ENCODE results near the gene TIMP3.

Gene TIMP3

DNA sequence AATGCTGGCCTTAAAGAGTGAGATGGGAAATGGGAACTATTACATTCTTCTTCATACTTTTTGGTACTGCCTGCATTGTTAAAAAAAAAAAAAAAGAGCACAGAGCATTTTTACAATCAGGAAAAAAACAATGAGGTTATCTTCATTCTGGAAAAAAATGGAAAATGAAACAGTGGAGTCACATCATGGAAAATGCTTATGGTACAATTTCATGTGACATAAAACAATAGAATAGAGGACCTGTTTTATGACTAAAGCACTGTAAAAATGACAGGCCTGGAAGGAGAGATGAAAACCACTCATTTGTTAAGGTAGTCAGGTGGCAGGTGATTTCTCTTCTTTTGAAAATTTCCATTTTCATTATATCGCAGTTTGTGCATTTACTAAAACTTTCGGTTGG lies 75.0 kb downstream of the TIMP3 start:
- Histone ChIP-seq H3K4me3 (ENCODE audit: low read depth, low read length) (no peak overlapping the region), H3K27me3 (ENCODE audit: control insufficient read depth, insufficient read depth, low read length) (no peaks in the 10 kb centered on the region), H3K9me3 (ENCODE audit: control insufficient read depth, insufficient read depth, low read depth, low read length) (no peaks in the 10 kb centered on the region), H3K4me1 (ENCODE audit: control insufficient read depth, insufficient read depth, low read length) (peaks cover 4% of the 10 kb centered on the region; the same call in 1 of the 2 replicates), H3K27ac (ENCODE audit: low read depth, low read length) (no peak overlapping the region), H3K9ac (ENCODE audit: low read length) (no peak overlapping the region), H3K36me3 (ENCODE audit: control insufficient read depth, insufficient read depth, low read length) (no peaks in the 10 kb centered on the region)

GRCh38 chr22:32877196-32877595 lies 75.7 kb downstream of the TIMP3 start:
- Histone ChIP-seq H3K9me3 (ENCODE audit: control insufficient read depth, insufficient read depth, low read depth, low read length) (no peaks in the 10 kb centered on the region), H3K4me1 (ENCODE audit: control insufficient read depth, insufficient read depth, low read length) (peaks cover 4% of the 10 kb centered on the region; the same call in 1 of the 2 replicates), H3K4me3 (ENCODE audit: low read depth, low read length) (no peak overlapping the region), H3K27ac (ENCODE audit: low read depth, low read length) (no peak overlapping the region), H3K36me3 (ENCODE audit: control insufficient read depth, insufficient read depth, low read length) (no peaks in the 10 kb centered on the region), H3K9ac (ENCODE audit: low read length) (no peak overlapping the region), H3K27me3 (ENCODE audit: control insufficient read depth, insufficient read depth, low read length) (no peaks in the 10 kb centered on the region)

GRCh38 chr22:32879550-32879949 lies 78.0 kb downstream of the TIMP3 start:
- Histone ChIP-seq H3K4me3 (ENCODE audit: low read depth, low read length) (no peak overlapping the region), H3K27me3 (ENCODE audit: control insufficient read depth, insufficient read depth, low read length) (no peaks in the 10 kb centered on the region), H3K9me3 (ENCODE audit: control insufficient read depth, insufficient read depth, low read depth, low read length) (no peaks in the 10 kb centered on the region), H3K27ac (ENCODE audit: low read depth, low read length) (no peak overlapping the region), H3K9ac (ENCODE audit: low read length) (no peak overlapping the region), H3K36me3 (ENCODE audit: control insufficient read depth, insufficient read depth, low read length) (no peaks in the 10 kb centered on the region), H3K4me1 (ENCODE audit: control insufficient read depth, insufficient read depth, low read length) (peaks cover 4% of the 10 kb centered on the region; the same call in 1 of the 2 replicates)

DNA sequence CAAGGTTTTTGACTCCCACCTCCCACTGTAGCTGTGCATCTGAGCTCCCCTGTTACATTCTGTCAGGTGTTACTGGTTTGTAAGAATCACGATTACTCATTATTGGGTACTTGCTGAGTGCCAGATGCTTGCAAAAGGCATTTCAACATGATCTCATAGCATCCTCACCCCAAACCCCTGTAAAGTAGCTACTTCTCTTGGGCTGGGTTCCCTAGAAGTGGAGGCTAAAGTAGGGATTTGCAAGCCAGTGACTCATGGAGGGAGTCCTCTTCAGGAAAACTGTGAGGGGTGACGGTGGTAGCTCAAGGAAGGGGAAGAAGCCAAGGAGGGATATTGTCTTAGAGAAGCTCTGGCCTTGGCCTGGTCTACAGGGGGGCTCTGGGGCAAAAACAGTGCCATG lies 78.6 kb downstream of the TIMP3 start:
- Histone ChIP-seq H3K9me3 (ENCODE audit: control insufficient read depth, insufficient read depth, low read depth, low read length) (no peaks in the 10 kb centered on the region), H3K9ac (ENCODE audit: low read length) (no peak overlapping the region), H3K4me1 (ENCODE audit: control insufficient read depth, insufficient read depth, low read length) (peaks cover 4% of the 10 kb centered on the region; the same call in 1 of the 2 replicates), H3K27me3 (ENCODE audit: control insufficient read depth, insufficient read depth, low read length) (no peaks in the 10 kb centered on the region), H3K4me3 (ENCODE audit: low read depth, low read length) (no peak overlapping the region), H3K27ac (ENCODE audit: low read depth, low read length) (no peak overlapping the region), H3K36me3 (ENCODE audit: control insufficient read depth, insufficient read depth, low read length) (no peaks in the 10 kb centered on the region)

DNA sequence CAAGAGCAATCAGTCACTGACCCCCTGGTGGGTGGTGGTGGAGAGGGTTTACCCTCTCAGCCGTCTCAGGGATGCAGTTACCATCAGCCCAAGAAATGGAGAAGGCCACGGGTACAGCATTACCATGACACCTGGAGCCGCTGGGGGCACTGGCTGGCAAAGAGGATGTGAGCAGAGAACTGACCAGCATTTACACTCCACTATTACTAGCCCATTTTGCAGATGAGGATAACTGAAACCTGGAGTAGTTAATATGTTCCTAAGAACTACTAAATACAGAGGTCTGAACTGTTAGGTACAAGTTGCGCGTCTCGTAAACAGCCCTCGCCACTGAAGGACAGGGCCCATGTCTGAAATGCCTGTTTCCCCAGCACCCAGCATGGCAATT lies 79.0 kb downstream of the TIMP3 start:
- no peaks in the 10 kb centered on the region for H3K27me3 ChIP-seq (ENCODE audit: control insufficient read depth, insufficient read depth, low read length)
- H3K4me3 ChIP-seq (ENCODE audit: low read depth, low read length), result no peak overlapping the region
- peaks cover 4% of the 10 kb centered on the region; the same call in 1 of the 2 replicates for H3K4me1 ChIP-seq (ENCODE audit: control insufficient read depth, insufficient read depth, low read length)
- H3K36me3 ChIP-seq (ENCODE audit: control insufficient read depth, insufficient read depth, low read length), result no peaks in the 10 kb centered on the region
- H3K27ac ChIP-seq (ENCODE audit: low read depth, low read length), result no peak overlapping the region
- H3K9me3 ChIP-seq (ENCODE audit: control insufficient read depth, insufficient read depth, low read depth, low read length), result no peaks in the 10 kb centered on the region
- H3K9ac ChIP-seq (ENCODE audit: low read length), result no peak overlapping the region

- Histone ChIP-seq H3K4me1 (ENCODE audit: control insufficient read depth, insufficient read depth, low read length) (peaks cover 4% of the 10 kb centered on the region; the same call in 1 of the 2 replicates), H3K27ac (ENCODE audit: low read depth, low read length) (no peak overlapping the region), H3K27me3 (ENCODE audit: control insufficient read depth, insufficient read depth, low read length) (no peaks in the 10 kb centered on the region), H3K36me3 (ENCODE audit: control insufficient read depth, insufficient read depth, low read length) (no peaks in the 10 kb centered on the region), H3K9ac (ENCODE audit: low read length) (no peak overlapping the region), H3K9me3 (ENCODE audit: control insufficient read depth, insufficient read depth, low read depth, low read length) (no peaks in the 10 kb centered on the region), H3K4me3 (ENCODE audit: low read depth, low read length) (no peak overlapping the region)
Measured at GRCh38 chr22:32880893-32881596, 79.5 kb downstream of the TIMP3 start.

DNA sequence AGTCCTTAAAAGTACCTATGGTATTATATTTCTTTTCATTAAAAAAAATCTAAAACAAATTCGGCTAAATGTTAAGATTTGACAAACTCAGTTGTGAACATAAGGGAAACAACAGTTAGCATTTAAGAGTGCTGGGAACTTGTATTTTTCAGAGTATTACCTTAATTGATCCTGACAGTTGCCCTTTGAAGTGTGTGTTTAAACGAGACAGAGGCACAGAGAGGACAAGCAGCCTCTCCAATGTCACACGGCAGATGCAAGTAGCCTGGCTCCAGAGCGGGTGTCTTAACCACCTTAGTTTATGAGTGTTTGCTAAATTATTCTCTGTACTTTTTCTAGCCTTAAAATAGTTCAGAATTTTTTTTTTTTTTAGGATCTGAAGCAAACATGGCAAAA lies 80.9 kb downstream of the TIMP3 start:
- H3K4me1 ChIP-seq (ENCODE audit: control insufficient read depth, insufficient read depth, low read length), result peaks cover 4% of the 10 kb centered on the region; the same call in 1 of the 2 replicates

GRCh38 chr22:32882774-32883530 lies 81.4 kb downstream of the TIMP3 start:
- H3K27ac ChIP-seq (ENCODE audit: low read depth, low read length), result no peak overlapping the region
- no peak overlapping the region for H3K9ac ChIP-seq (ENCODE audit: low read length)
- H3K36me3 ChIP-seq (ENCODE audit: control insufficient read depth, insufficient read depth, low read length), result no peaks in the 10 kb centered on the region
- no peaks in the 10 kb centered on the region for H3K27me3 ChIP-seq (ENCODE audit: control insufficient read depth, insufficient read depth, low read length)
- H3K9me3 ChIP-seq (ENCODE audit: control insufficient read depth, insufficient read depth, low read depth, low read length), result no peaks in the 10 kb centered on the region
- H3K4me3 ChIP-seq (ENCODE audit: low read depth, low read length), result no peak overlapping the region
- peaks cover 4% of the 10 kb centered on the region; the same call in 1 of the 2 replicates for H3K4me1 ChIP-seq (ENCODE audit: control insufficient read depth, insufficient read depth, low read length)

More for the DNA sequence above, 80.9 kb downstream of the TIMP3 start:
- H3K27ac ChIP-seq (ENCODE audit: low read depth, low read length), result no peak overlapping the region
- no peaks in the 10 kb centered on the region for H3K9me3 ChIP-seq (ENCODE audit: control insufficient read depth, insufficient read depth, low read depth, low read length)
- H3K27me3 ChIP-seq (ENCODE audit: control insufficient read depth, insufficient read depth, low read length), result no peaks in the 10 kb centered on the region
- H3K36me3 ChIP-seq (ENCODE audit: control insufficient read depth, insufficient read depth, low read length), result no peaks in the 10 kb centered on the region
- H3K9ac ChIP-seq (ENCODE audit: low read length), result no peak overlapping the region
- H3K4me3 ChIP-seq (ENCODE audit: low read depth, low read length), result no peak overlapping the region

- Histone ChIP-seq H3K36me3 (ENCODE audit: control insufficient read depth, insufficient read depth, low read length) (no peaks in the 10 kb centered on the region), H3K9me3 (ENCODE audit: control insufficient read depth, insufficient read depth, low read depth, low read length) (no peaks in the 10 kb centered on the region), H3K4me3 (ENCODE audit: low read depth, low read length) (no peak overlapping the region), H3K27me3 (ENCODE audit: control insufficient read depth, insufficient read depth, low read length) (no peaks in the 10 kb centered on the region), H3K4me1 (ENCODE audit: control insufficient read depth, insufficient read depth, low read length) (no peaks in the 10 kb centered on the region), H3K27ac (ENCODE audit: low read depth, low read length) (no peak overlapping the region), H3K9ac (ENCODE audit: low read length) (no peak overlapping the region)
Measured at GRCh38 chr22:32887324-32887980, 85.9 kb downstream of the TIMP3 start.

DNA sequence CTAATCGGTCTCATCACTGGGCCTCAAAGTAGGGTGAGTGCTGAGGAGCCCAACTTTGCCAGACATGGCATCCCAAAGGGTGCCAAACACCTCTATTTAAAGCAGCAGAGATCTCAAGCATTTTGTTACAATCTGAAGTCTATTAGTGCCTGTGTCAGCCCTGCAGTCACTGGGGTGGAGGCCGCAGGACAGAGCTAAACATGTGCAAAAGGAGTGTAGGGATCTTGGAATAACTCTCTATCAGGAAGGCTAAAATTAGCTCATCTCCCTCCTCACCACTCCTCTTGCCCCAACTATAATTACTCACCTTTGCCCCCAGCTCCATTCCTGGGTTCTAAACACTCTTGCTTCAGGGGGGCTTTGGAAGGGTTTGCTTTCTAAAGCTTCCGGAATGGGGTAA lies 87.5 kb downstream of the TIMP3 start:
- no peak overlapping the region for H3K9ac ChIP-seq (ENCODE audit: low read length)
- H3K4me1 ChIP-seq (ENCODE audit: control insufficient read depth, insufficient read depth, low read length), result no peaks in the 10 kb centered on the region
- no peak overlapping the region for H3K27ac ChIP-seq (ENCODE audit: low read depth, low read length)
- H3K27me3 ChIP-seq (ENCODE audit: control insufficient read depth, insufficient read depth, low read length), result no peaks in the 10 kb centered on the region
- H3K36me3 ChIP-seq (ENCODE audit: control insufficient read depth, insufficient read depth, low read length), result no peaks in the 10 kb centered on the region
- no peaks in the 10 kb centered on the region for H3K9me3 ChIP-seq (ENCODE audit: control insufficient read depth, insufficient read depth, low read depth, low read length)
- H3K4me3 ChIP-seq (ENCODE audit: low read depth, low read length), result no peak overlapping the region

DNA sequence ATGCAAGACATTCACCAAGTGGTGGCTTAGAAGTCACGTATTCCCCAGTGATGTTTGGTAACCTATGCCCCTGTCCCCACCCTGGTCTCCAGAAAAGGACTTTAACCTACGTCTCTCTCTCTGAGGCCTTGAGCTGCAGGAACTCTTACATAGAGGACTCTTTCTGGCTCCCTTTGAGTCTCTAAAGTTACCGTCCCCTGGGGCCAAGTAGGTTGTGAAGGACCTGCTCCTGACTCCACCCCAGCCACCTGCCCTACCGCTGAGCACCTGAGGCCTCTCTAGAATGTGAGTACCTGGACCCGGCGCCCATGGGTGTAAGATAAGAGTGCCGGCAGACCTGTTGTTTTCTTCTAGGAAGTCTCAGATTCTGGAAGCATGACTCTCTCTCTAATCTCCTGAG lies 95.4 kb downstream of the TIMP3 start:
- Histone ChIP-seq H3K9ac (ENCODE audit: low read length) (no peak overlapping the region), H3K36me3 (ENCODE audit: control insufficient read depth, insufficient read depth, low read length) (no peaks in the 10 kb centered on the region), H3K27ac (ENCODE audit: low read depth, low read length) (no peak overlapping the region), H3K4me3 (ENCODE audit: low read depth, low read length) (no peak overlapping the region), H3K9me3 (ENCODE audit: control insufficient read depth, insufficient read depth, low read depth, low read length) (no peaks in the 10 kb centered on the region), H3K27me3 (ENCODE audit: control insufficient read depth, insufficient read depth, low read length) (no peaks in the 10 kb centered on the region), H3K4me1 (ENCODE audit: control insufficient read depth, insufficient read depth, low read length) (no peaks in the 10 kb centered on the region)
